CD1c-positive myeloid dendritic cell (primary cell): ENCODE results near the gene RNF151.
"Not testable (repeated sequence)": the region's sequence is repeated elsewhere in the genome, so short reads cannot be mapped to it uniquely, and the experiment has no call there.

Experiments
- DNase-seq: peaks from one replicate; pipeline ENCODE4 v3.0.0-alpha.2; 2016; ENCODE audit errors: extremely low spot score

Gene RNF151

DNA sequence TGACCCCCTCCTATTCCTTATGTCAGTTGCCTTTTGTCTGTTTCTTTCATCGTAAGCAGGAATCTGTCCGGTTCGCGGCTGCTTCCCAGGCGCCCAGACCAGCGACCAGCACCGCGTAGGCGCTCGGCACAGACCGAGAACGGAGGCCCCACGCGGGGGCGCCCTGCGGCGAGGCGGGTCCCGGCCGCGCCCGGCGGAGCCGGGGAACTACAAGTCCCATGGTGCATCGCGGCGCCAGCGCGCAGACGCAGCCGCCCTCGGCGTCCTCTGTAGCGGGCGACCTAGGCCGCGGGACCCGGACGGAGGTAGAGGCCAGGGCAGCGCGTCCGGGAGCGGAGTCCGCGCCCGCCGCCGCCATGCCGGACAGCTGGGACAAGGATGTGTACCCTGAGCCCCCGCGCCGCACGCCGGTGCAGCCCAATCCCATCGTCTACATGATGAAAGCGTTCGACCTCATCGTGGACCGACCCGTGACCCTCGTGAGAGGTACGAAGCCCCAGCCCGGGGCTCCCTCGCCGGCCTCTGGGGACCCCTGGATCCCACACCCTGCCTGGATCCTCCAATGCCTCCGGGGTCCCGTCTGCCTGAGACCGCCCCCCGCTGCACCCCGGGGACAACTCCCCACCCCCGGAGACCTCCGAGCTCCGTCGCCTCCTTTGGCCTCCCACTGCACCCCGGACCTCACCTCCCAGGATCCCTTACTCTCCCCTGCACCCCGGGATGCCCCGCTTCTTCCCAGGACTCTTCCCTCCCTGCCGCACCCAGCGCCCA lies 7.2 kb upstream of the RNF151 start, which contains the start of gene NDUFB10:
NDUFB10 (plus strand) TSS at position 270 of the 771 bp plus-strand sequence; CDS start at position 357, 87 bp downstream.
- DNase-seq = peak; percentile 96

DNA sequence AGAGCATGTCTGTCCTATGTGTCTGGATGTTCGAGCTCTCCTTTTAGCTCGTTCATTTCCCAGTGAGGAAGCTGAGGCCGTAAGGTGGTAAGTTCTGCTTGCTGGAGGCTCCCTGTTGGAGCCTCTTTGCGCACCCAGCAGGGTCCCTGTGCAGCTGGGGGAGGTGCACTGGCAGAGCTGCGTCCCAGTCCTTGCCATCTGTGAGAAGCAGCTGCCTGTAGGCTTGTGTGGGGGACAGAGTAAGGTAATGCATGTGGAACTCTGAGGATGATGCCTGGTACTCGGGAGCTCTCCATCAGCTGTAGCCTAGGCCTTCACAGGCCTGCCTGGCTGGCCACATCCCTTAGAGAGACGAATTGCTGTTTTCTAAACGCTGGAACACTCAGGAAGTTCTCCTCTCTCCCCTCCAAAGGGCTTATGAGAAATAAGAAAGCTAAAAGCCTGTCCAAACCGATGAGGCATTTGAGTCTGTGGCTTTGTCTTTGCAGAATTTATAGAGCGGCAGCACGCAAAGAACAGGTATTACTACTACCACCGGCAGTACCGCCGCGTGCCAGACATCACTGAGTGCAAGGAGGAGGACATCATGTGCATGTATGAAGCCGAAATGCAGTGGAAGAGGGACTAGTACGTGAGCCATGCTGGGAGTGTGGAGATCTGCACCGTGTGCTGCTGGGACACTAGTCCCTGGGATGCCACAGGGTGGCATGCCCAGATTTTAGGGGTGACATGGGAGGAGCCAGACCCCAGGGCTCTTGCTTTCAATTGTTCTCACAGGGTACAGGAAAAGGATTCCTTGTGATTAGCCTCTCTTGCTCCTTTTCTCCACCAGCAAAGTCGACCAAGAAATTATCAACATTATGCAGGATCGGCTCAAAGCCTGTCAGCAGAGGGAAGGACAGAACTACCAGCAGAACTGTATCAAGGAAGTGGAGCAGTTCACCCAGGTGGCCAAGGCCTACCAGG lies 5.7 kb upstream of the RNF151 start:
- DNase-seq = no peak

DNA sequence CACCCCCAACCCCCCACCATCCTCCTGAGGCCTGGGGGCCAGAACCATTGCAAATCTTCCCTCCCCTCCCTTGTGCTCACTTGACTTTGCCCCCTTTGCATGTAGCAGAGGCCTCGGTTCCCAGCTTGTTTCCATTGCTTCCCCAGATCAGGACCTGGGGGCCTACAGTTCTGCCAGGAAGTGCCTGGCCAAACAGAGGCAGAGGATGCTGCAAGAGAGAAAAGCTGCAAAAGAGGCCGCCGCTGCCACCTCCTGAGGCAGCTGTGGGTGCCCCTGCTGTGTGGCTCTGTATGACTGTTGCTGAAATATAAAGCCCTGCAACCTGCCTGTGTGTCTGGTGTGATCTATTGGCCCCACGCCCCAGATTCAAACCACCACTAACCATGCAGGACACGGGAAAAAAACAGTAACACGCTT lies 5.0 kb upstream of the RNF151 start:
- DNase-seq = no peak

DNA sequence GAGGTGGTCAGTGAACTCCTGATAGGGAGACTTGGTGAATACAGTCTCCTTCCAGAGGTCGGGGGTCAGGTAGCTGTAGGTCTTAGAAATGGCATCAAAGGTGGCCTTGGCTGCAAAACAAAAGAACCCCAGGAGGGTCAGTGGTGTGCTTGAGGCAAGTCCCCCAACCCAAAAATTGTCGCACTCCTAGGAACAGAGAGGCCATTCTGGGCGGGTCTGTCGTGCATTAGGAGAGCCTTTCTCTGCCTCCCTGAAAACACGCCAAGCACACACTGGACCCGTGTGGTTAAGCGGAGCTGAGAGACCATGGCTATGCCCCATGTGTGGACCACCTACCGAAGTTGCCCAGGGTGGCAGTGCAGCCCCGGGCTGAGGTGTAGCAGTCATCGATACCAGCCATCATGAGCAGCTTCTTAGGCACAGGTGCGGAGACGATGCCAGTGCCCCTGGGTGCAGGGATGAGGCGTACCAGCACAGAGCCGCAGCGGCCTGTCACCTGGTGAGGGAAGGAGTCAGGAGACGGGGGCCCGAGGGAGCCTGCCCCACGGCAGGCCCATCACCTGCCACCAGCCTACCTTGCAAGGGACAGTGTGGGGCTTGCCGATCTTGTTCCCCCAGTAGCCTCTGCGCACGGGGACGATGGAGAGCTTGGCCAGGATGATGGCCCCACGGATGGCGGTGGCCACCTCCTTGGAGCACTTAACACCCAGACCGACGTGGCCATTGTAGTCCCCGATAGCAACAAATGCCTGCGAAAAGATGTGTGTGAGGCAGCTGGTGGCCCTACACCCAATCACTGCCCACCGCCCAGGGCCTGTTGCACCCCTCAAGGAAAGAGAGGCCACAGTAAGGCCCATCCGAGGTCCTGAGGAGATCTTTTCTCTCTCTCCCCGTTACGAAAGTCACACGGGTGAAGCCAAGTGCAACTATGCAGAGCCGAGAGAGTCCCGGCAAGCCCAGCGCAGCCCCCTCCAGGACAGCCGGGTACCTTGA lies 4.2 kb upstream of the RNF151 start:
- DNase-seq = not testable (repeated sequence)

DNA sequence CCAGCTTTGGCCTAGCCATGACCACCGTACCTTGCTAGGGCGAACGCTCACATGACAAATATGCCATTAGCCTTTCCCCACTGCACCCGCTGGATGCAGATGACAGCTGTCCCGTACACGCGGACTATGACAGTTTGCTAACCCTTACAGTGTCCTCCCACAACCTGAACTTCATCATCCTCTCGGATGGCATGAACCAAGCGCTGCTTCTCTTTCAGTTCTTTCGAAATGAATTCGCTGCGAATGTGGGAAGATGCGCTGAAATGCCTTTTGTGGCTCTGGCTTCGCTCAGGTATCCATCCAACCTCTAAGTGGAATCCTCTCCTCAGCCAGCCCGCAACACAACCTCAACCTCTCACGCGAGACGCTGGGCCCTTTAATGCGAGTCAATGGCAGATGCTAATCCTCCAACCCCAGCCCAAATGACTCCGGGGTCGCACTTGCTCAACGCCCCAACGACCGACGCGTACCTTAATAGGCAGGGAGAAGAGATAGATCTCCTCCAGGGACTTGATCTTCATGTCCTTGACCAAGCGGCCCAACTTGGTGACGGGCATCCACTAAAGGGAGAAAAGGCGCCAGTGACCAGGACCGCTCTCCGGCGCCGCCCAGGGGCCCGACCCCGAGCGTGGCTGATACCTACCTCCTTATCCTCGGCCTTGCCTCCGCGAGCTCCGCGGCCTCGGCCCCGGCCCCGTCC lies 2.7 kb upstream of the RNF151 start:
- DNase-seq = peak; percentile 43

DNA sequence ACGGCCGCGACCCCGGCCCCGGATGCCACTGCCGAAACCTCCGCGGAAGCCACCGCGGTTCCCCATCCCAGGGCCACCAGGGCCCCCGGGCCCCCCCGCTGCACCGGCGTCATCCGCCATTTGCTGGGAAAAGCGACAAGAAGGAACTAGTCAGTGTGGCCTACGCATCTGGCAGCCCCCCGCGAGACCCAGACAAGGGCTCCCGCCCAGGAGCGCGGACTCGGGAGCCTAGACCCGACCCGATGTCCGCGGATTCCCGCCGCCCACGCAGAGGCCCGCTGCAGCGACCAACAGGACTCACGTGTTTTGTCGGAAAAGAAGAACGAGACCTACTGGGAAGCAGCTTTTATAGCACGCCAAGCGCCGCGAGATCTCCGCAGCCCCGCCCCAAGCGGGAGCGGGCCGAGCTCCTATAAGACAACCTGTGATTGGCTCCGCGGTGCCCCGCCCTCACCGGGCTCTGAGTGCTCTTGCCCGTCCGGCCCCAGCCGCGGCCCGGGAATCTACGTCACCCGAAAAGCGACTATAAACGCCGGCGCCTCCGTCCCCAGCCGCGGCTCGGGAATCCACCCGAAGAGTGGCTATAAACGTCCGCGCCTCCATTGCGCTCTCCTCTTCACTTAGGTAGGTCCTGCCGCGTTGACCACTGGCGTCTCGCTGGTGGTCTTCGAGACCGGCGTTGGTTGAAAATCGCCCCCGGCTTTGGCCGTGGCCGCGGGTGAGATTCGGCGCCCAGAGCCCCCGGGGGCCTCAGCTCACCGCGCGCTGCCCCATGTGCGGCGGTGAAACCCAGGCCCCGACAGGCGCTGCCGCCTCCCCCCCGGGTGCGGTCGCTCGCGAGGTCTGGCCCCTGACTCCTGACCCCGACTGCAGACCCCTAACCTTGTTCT lies 1.9 kb upstream of the RNF151 start, which contains the start of gene RPS2:
RPS2 (minus strand) TSS at position 321 of the 890 bp plus-strand sequence; CDS start at position 120, 201 bp downstream.
- DNase-seq = peak; percentile 99

DNA sequence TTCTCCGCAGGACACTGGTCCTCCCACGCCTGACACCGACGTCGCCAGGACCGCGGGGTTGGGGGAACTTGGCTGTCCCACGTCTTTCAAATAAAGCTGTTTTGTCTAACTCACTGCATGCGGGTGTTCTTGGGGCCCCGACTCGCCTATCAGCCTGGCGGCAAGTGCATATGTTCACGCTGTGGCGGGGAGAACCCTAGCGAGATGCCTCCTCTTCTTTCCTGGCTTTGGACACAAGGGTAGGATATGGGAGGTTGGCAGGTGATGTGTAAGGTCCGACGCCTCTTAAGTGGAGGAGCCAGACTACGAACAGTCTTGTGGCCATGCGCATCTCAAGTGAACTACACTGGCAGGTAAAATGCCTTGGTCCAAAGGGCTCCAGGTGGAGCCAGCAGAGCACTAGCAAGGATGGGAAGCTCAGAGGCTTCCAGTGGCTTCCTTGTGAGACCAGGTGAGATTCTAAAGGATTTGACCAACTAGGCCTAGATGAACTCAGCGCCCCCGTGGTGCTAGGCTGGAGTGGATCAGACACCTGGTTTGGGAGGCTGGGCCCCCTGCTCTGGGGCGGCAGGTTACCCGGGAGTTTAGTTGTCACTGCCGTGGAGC lies 1.2 kb upstream of the RNF151 start:
- DNase-seq = peak; percentile 45

DNA sequence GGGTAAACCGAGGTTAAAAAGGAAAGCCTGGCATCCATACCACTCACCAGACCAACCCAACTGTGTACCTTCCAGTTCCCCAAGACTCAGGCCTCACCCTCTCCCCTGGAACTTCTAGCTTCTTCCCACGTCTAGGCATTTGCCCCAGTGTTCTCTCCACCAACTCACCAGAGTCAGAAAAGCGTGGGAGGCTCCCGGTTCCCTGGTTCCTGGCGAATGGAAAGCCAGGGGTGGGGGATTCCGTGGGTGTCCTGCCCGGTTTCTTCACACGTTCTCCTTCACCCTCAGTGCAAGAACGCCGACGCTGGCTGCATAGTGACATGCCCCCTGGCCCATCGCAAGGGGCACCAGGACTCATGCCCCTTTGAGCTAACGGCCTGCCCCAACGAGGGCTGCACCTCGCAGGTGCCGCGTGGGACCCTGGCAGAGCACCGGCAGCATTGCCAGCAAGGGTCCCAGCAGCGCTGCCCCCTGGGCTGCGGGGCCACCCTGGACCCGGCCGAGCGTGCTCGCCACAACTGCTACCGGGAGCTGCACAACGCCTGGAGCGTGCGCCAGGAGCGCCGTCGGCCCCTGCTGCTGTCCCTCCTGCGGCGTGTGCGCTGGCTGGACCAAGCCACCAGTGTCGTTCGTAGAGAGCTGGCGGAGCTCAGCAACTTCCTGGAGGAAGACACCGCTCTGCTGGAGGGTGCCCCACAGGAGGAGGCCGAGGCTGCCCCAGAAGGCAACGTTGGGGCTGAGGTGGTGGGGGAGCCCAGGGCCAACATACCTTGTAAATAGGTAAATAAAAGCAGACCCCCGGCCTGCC lies 1.7 kb downstream of the RNF151 start:
- DNase-seq = no peak

DNA sequence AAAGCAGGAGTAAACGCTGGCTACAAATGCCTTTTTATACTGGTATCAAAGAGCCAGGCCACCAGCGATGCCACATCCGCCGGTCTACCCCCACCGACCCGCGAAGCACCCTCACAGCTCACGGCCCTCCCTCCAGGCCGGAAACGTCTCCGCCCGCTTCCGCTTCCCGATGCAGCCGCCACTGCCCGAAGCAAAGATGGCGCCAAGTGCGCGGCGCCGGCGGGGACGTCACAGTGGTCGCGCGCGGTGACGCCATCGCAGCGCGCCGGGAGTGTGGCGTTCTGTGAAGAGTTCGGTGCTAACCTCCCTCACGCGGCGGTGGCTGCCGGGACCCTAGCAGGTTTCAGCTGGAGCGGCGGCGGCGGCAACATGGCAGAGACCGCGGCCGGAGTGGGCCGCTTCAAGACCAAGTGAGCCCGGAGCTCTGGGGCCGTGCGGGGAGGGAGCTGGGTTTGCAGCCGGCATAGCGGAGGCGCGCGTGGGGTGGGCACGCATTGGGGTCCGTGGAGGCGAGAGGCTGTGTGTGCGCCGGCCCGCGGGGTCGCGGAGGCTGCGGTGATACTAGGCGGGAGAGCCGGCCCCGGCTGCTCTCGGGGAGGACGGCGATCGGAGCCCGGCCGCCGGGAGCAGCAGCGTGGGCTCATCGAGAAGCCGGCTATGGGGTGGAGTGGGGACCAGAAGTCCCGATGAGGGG lies 5.3 kb downstream of the RNF151 start, which contains the start of gene TBL3:
TBL3 (plus strand) TSS at position 258 of the 694 bp plus-strand sequence; CDS start at position 370, 112 bp downstream.
- DNase-seq = peak; percentile 97

DNA sequence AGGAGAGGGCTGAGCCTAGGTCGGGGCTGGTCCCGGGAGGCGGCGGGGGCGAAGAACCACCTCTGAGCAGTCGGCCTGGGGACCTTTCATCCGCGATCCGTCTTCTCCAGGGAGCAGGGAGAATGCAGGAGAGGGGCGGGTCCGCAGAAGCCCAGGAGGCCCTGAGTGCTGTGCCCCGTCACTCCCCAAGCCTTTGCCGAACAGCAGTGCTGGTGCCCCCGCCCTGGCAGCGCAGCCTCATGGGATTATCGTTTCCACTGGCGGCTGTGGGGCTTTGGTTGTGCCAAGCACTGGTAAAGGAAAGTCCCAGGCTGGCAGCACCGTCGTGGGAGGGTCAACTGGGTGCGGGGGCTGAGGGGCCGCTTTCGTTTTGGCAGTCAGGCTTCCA lies 5.8 kb downstream of the RNF151 start:
- DNase-seq = no peak

DNA sequence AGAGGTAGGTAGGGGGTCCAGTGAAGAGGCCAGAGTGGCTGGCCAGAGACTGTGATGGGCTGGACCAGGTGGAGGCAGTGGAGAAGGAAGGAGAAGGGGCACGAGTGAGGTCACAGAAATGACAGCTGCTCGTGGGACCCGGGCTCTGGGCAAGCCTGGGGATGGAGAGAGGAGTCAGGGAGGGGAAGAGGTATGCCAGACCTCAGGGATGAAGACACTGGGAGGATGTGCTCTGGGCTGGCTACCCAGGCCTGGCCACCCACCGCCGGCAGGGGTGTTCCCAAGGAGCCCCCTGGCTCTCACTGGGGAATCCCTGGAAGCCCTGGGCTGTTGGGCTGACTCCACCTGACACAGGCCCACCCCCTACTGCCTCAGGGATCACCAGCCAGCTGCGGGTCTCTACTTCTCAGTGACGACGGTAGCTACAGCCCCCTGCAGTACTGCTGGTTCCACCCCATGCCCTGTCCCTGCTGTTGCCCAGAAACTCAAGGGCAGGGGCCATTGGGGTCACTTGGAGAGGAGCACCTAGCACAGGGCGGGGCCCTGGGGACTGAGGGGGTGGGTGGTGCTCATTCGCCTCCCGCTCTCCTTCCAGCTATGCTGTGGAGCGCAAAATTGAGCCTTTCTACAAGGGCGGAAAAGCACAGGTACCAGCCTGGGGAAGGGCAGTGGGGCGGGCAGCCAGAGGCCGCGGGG lies 7.0 kb downstream of the RNF151 start:
- no peak for DNase-seq

DNA sequence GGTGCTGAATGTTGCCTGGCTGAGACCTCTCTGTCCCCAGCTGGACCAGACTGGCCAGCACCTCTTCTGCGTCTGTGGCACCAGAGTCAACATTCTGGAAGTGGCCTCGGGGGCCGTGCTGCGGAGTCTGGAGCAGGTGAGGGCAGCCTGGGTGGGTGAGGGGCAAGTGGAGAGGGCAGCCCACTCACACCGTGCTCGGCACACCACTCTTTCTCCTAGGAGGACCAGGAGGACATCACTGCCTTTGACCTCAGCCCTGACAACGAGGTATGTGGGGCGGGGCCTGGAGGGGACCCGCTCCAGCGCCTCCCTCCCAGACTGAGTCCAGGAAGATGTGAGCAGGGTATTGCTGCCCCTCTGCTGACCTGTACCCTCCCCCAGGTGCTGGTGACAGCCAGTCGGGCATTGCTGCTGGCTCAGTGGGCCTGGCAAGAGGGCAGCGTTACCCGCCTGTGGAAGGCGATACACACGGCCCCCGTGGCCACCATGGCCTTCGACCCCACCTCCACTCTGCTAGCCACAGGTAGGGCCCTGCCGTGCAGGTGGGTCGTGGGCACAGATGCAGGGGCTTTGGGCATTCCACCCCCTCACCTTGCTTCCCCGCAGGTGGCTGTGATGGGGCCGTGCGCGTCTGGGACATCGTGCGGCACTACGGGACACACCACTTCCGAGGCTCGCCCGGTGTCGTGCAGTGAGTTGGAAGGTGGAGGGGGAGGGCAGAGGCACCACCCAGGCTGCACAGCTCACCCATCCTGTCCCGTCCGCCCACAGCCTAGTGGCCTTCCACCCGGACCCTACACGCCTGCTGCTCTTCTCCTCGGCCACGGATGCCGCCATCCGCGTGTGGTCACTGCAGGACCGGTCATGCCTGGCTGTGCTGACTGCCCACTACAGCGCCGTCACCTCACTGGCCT lies 7.8 kb downstream of the RNF151 start:
- no peak for DNase-seq

GRCh38 chr16:1975432-1976215 lies 9.0 kb downstream of the RNF151 start:
- no peak for DNase-seq

GRCh38 chr16:1976216-1976520 lies 9.5 kb downstream of the RNF151 start:
- DNase-seq = no peak
